ENCODE measurements around the gene IPO8.

- TF ChIP-seq CTCF (IDR thresholded peaks at IDR 0.05) = no peak
- TF ChIP-seq POLR2A (IDR thresholded peaks at IDR 0.05) = no peak
Measured at GRCh38 chr12:30652034-30652696, 43.5 kb downstream of the IPO8 start.
